ENCODE results near the gene WWC2. TPM values are rescaled to one million over a fixed set of nuclear protein-coding genes. Genes with fewer than 3 reads are reported as not detected.
"Not testable (repeated sequence)": the region's sequence is repeated elsewhere in the genome, so short reads cannot be mapped to it uniquely, and the experiment has no call there.

The WWC2 gene
- polyA plus RNA-seq, 3 donors, result 51.7 to 54.7 (median 53.5) TPM

DNA sequence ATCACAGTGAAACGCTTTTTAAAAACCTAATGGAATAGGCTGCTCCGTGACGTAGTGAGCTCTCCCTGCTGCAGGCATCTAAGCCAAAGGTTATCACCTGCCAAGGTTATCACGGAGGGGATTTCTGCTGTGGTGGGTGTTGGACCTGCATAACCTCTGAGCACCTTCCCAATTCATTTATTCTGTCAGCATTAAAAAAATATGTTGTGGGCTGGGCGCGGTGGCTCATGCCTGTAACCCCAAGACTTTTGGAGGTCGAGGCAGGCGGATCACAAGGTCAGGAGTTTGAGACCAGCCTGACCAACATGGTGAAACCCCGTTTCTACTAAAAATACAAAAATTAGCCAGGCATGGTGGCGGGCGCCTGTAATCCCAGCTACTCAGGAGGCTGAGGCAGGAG, 225.0 kb downstream of the WWC2 start:
- not testable (repeated sequence) for DNase-seq (ENCODE audit: low read depth in 3 of 3, low spot score in 2 of 3)

DNA sequence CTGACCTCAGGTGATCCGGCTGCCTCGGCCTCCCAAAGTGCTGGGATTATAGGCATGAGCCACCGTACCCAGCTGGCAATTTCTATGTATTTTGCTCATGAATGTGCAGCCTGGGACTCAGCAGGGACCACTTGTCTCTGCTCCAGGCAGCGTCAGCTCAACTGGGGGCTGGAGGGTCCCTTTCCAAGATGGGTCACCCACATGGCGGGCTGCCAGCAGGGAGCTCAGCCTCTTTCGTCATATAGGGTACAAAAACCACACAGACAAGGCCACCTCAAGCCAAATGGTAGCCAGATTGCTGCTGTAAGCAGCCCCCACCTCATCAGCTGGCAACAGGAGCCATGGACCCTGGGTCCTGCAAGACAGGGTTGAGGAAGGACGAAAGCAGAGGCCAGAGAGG, 225.6 kb downstream of the WWC2 start:
- no peak for DNase-seq (ENCODE audit: low read depth in 3 of 3, low spot score in 2 of 3)

- not testable (repeated sequence) for DNase-seq (ENCODE audit: low read depth in 3 of 3, low spot score in 2 of 3)
Measured at GRCh38 chr4:183326387-183326786, 227.3 kb downstream of the WWC2 start.

- no peak for DNase-seq (ENCODE audit: low read depth in 3 of 3, low spot score in 2 of 3)
Measured at GRCh38 chr4:183326853-183327252, 227.8 kb downstream of the WWC2 start.

DNA sequence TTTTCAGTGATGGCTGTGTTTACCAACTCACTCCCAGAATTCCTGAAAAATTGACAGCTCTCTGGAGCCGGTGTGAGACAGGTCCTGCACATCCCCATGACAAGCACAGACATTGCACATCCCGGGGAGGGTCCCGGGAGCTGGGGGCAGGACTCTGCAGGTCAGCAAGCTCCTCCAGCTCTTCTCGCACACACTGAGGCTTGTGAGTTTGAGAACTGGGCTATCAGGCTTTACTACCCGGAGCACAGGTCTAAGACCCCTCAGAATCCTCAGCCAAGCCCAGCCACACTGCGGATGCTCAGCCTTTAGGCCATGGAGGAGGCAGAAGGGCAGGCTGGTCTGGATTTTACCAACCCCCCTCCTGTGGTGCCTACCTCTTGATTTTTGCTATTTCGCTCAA, 228.8 kb downstream of the WWC2 start:
- DNase-seq (ENCODE audit: low read depth in 3 of 3, low spot score in 2 of 3), result no peak

DNA sequence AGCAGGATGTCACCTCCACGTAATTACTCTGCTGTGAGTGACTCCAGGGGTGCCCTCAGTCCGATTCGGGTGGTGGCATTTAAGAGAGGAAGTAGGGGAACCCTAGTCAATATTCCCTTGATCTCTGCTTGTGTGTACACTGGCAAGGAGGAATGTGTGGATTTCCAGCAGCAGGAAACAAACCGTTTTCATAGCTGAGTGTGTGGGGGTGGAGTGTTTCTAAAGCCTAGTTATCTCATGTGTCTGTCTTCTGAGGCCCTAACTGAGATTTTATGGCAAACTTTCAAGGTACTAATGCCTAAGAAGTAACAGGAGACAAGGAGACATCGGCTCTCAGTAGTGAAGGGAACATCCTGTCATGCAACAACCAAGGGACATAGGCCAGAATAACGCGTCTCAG, 229.8 kb downstream of the WWC2 start:
- DNase-seq (ENCODE audit: low read depth in 3 of 3, low spot score in 2 of 3), result no peak

DNA sequence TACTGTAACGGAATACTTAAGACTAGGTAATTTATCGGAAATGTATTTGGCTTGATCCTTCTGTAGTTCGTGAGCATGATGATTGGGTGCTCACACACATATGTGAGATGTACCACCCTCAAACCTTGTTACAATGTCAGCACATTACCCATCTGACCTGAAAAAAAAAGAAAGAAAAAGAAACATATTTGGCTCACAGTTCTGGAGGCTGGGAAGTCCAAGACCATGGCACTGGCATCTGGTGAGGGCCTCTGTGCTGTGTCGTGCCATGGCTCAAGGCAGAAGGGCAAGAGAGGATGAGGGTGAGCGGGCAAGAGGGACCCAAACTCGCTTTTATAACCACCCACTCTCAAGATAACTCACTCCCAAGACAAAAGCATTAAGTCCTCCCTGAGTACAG, 230.2 kb downstream of the WWC2 start:
- no peak for DNase-seq (ENCODE audit: low read depth in 3 of 3, low spot score in 2 of 3)

GRCh38 chr4:183329954-183330742, 231.1 kb downstream of the WWC2 start:
- DNase-seq (ENCODE audit: low read depth in 3 of 3, low spot score in 2 of 3), result no peak

DNA sequence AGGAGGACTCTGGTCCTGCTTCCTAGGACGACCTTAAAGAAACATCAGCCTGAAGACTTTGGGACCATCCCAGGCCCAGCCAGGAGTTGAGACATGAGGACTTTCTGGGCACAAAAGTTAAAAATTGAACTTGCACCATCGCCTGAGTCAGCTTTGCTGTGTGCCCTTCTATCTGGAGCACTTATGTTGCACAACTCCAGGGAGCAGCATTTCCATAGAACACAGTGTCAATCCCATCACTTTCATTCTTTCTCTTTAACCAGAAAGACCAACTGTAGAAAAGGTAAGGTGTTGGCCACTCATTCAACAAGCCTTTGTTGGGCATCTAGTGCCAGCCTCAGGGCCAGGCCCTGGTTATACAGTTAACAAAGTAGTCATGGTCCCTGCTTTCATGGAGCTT, 231.8 kb downstream of the WWC2 start:
- no peak for DNase-seq (ENCODE audit: low read depth in 3 of 3, low spot score in 2 of 3)

DNA sequence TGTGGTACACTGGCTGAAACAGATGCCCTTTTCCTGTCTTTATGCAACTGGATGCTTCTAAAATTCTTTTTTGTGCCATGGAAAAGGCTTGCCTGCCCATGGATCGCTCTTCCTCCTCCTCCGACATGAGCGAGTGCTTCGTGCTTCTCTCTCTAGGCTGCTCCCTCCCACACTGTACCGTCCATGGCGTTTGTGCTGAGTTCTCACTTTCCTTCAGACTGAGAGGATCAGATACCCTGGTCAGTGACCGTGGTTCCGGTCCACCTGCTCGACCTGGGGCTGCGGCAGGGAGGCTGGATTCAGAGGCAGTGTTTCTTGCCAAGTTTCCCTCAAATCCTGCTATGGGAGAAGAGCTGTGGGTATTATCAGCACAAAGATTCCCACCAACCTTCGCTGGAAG, 233.4 kb downstream of the WWC2 start:
- DNase-seq (ENCODE audit: low read depth in 3 of 3, low spot score in 2 of 3), result no peak

- DNase-seq (ENCODE audit: low read depth in 3 of 3, low spot score in 2 of 3), result no peak
Measured at GRCh38 chr4:183333202-183333601, 234.1 kb downstream of the WWC2 start.

GRCh38 chr4:183333983-183334382, 234.9 kb downstream of the WWC2 start:
- DNase-seq (ENCODE audit: low read depth in 3 of 3, low spot score in 2 of 3), result no peak

DNA sequence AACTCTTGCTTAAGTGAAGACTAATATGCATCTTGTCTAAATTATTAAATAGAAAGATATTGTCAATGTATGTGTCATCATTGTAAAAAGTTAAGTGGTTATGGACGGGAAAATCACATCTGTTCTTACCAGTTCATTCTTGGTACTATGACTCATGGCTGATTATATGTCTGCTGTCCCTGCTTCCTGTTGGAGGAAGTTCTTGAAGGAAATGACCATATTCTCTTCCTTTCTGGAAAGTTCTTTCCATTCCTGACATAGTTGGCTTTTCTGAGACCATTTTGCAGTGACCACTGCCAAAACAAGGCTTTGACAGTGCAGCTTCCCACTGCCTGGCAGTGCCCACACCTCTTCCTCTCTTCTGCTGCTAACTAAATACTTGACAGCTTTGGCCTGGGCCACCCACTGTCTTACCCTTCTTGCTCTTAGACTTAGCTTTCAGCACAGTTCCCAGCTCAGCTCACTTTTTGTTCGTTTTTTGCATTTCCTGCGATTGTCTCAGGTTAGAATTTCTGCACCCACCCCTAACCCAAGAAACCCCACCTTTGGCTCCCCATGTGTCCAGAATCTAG, 236.4 kb downstream of the WWC2 start:
- DNase-seq (ENCODE audit: low read depth in 3 of 3, low spot score in 2 of 3), result no peak

- DNase-seq (ENCODE audit: low read depth in 3 of 3, low spot score in 2 of 3), result no peak
Measured at GRCh38 chr4:183337349-183337748, 238.3 kb downstream of the WWC2 start.

- DNase-seq (ENCODE audit: low read depth in 3 of 3, low spot score in 2 of 3), result no peak
Measured at GRCh38 chr4:183337833-183338232, 238.8 kb downstream of the WWC2 start.

DNA sequence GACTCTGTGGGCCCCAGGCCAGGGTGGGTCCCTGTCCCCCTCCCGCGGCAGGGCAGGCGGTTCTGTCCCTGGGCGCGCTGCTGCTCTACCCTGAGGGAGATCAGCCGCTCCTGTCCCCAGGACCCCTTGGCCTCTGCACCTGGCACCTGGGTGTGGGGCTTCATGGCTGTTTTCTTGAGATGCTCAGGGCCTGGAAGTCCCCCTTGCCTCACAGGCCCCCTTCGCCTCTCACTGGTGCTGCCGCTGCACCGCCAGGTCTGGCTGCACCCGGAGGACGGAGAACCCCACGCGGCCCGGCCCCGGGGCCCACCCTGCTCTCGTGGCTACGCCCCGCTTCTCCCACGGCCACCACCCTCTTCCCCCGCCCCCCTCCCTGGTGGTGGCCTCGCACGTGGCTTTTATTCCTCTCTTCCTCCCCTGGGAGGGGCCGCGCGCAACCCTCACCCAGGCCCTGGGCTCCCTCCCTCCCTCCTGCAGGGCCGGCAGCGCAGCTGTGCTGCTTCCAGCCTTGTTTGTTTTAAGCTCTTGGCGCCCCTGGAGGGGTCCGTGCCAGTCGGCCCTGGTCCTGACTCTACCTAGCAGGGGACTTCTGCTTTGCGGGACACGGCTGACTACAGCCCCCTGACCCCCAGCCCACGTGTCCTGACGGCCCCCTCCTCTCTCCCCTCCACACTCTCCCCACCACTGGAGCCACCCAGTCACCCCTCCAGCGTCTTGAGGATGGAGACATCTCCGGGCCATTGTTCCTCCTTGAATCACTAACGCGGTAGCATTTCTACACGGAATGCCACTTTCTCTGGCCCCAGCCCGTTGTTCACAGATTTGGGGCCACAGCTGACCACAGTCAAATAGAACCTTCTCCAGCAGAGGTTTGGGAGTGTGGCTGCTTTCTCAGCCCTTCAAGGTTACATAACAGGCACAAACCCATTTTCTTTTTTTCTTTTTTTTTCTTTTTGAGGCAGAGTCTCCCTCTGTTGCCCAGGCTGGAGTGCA, 243.8 kb downstream of the WWC2 start:
- no peak for DNase-seq (ENCODE audit: low read depth in 3 of 3, low spot score in 2 of 3)

GRCh38 chr4:183343730-183344129, 244.7 kb downstream of the WWC2 start:
- no peak for DNase-seq (ENCODE audit: low read depth in 3 of 3, low spot score in 2 of 3)

DNA sequence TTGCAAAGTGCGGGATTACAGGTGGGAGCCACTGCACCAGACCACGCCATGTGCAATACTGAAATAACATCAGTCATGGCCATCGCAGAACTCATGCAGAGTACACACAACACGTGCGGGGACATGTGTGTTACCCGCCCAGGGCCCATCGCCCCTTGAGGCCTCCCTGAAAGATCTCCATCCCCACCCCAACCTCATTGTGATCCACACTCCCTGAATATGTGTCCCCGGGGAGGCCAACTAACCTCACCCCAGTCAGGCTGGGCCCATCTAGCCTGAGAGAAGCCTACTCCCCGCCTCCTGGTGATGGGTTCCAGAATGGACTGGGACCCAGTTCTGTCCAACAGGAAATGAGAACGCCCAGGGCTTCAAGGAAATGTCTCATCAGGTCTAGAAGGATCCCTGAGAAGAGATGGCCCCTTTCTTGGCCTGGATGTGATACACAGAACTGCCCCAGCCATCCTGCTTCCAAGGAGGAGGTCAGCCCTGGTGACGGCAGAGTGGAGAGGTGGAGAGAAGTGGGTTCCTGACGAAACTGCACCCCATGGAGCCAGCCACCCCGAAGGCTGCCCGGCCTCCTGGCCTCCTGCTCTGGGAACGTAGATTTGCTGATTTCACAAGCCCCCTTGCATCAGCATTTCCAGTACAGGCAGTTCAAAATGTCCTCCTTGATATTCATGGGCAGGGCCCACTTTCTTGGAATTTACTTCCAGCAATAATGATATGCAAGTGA, 245.6 kb downstream of the WWC2 start:
- no peak for DNase-seq (ENCODE audit: low read depth in 3 of 3, low spot score in 2 of 3)

GRCh38 chr4:183345261-183345660, 246.2 kb downstream of the WWC2 start:
- DNase-seq (ENCODE audit: low read depth in 3 of 3, low spot score in 2 of 3), result no peak

DNA sequence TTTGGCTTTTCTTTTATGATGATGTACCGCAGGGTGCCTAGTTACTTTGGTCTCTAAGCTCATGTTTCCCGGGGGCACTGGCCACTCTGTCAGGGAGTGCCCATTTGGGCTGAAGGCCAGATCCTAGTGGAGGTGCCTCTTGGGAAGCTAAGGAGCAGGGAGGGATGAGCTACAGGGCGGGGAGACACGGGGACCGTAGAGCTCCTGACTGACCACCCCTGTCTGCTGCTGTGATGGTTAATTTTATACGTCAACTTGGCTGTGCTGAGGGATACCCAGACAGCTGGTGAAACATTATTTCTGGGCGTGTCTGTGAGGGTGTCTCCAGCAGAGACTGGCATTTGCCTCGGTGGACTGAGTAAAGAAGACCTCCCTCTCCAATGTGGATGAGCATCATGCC, 248.1 kb downstream of the WWC2 start:
- no peak for DNase-seq (ENCODE audit: low read depth in 3 of 3, low spot score in 2 of 3)

DNA sequence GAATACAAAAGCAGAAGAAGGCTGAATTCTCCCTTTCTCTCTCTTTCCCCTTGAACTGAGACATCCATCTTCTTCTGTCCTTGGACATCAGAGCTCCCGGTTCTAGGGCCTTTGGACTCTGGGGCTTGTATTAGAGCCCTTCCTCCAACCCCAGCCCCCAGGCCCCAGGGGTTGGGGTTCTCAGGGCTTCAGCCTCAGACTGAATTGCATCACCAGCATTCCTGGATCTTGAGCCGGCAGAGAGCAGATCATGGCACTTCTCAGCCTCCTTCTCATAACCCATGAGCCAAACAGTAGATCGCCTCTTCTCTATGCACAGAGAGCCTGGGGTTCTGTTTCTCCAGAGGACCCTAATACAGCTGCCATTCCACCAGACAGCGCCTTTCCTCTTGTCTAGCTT, 248.5 kb downstream of the WWC2 start:
- no peak for DNase-seq (ENCODE audit: low read depth in 3 of 3, low spot score in 2 of 3)

Data from right renal cortex interstitium (tissue), 3 donors.